GM18951 (cell line): ENCODE measurements around the gene VPS54.
"Not testable (repeated sequence)": the region's sequence is repeated elsewhere in the genome, so short reads cannot be mapped to it uniquely, and the experiment has no call there.

Experiments used
- POLR2A ChIP-seq: IDR thresholded peaks from 4 replicates; pipeline ENCODE4 v1.6.1; 2011; ENCODE audit warnings: mild to moderate bottlenecking; ENCODE audit not compliant: insufficient read length, insufficient read depth; ENCODE audit errors: extremely low read depth
- in situ Hi-C: fragments of 300-500 bp; cut with MboI; formaldehyde crosslinking; loops from one replicate; pipeline ENCODE4 v1.12.0; 2022; ENCODE audit warnings: low sequenced_read_pairs, mixed read lengths, inconsistent platforms; ENCODE audit not compliant: unreplicated experiment

The VPS54 gene

GRCh38 chr2:63975437-63976124 is 43.6 kb downstream of the VPS54 start:
- no peak for TF ChIP-seq POLR2A
- in situ Hi-C loops = no loop called here

- in situ Hi-C loops = not testable (repeated sequence)
Observed at GRCh38 chr2:63975036-63975435, 44.2 kb downstream of the VPS54 start.

GRCh38 chr2:63962186-63962585 is 57.0 kb downstream of the VPS54 start:
- in situ Hi-C loops = no loop called here
- no peak for TF ChIP-seq POLR2A

- TF ChIP-seq POLR2A = no peak
- in situ Hi-C loops = no loop called here
Observed at GRCh38 chr2:63950414-63950813, 68.8 kb downstream of the VPS54 start.

GRCh38 chr2:63942788-63943187 is 76.4 kb downstream of the VPS54 start:
- in situ Hi-C loops = no loop called here
- TF ChIP-seq POLR2A = no peak

GRCh38 chr2:63932104-63932503 is 87.1 kb downstream of the VPS54 start:
- in situ Hi-C loops = not testable (repeated sequence)

- TF ChIP-seq POLR2A = no peak
- in situ Hi-C loops = no loop called here
Observed at GRCh38 chr2:63926815-63927214, 92.4 kb downstream of the VPS54 start.

GRCh38 chr2:63914311-63914710 is 104.9 kb downstream of the VPS54 start:
- no peak for TF ChIP-seq POLR2A
- in situ Hi-C loops = no loop called here

GRCh38 chr2:63903003-63903402 is 116.2 kb downstream of the VPS54 start:
- no peak for TF ChIP-seq POLR2A
- in situ Hi-C loops = no loop called here

GRCh38 chr2:63902149-63902548 is 117.1 kb downstream of the VPS54 start:
- in situ Hi-C loops = no loop called here
- TF ChIP-seq POLR2A = no peak

- in situ Hi-C loops = no loop called here
- no peak for TF ChIP-seq POLR2A
Observed at GRCh38 chr2:63899639-63900038, 119.6 kb downstream of the VPS54 start.

GRCh38 chr2:63898839-63899238 is 120.4 kb downstream of the VPS54 start:
- in situ Hi-C loops = no loop called here
- no peak for TF ChIP-seq POLR2A

- no peak for TF ChIP-seq POLR2A
- in situ Hi-C loops = no loop called here
Observed at GRCh38 chr2:63894167-63894566, 125.1 kb downstream of the VPS54 start.

- in situ Hi-C loops = no loop called here
- no peak for TF ChIP-seq POLR2A
Observed at GRCh38 chr2:63893163-63893562, 126.1 kb downstream of the VPS54 start.

- TF ChIP-seq POLR2A = no peak
- in situ Hi-C loops = no loop called here
Observed at GRCh38 chr2:63891488-63892030, 127.7 kb downstream of the VPS54 start.
